HG03342 (cell line): Measurements from ENCODE around the gene KCNG3.

Source experiments
- ATAC-seq: cut with Tn5 transposase; IDR thresholded peaks from one replicate; pipeline ENCODE4 v1.9.1; 2021; ENCODE audit warnings: mild to moderate bottlenecking, moderate library complexity; ENCODE audit not compliant: unreplicated experiment

KCNG3 gene, protein sequence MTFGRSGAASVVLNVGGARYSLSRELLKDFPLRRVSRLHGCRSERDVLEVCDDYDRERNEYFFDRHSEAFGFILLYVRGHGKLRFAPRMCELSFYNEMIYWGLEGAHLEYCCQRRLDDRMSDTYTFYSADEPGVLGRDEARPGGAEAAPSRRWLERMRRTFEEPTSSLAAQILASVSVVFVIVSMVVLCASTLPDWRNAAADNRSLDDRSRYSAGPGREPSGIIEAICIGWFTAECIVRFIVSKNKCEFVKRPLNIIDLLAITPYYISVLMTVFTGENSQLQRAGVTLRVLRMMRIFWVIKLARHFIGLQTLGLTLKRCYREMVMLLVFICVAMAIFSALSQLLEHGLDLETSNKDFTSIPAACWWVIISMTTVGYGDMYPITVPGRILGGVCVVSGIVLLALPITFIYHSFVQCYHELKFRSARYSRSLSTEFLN

GRCh38 chr2:42493468-42494354 is at the start of gene KCNG3:
Gene KCNG3, minus strand, starts transcription at chr2:42493982. Its CDS starts 481 bp downstream, at chr2:42493501.
- peak; percentile 69 for ATAC-seq

DNA sequence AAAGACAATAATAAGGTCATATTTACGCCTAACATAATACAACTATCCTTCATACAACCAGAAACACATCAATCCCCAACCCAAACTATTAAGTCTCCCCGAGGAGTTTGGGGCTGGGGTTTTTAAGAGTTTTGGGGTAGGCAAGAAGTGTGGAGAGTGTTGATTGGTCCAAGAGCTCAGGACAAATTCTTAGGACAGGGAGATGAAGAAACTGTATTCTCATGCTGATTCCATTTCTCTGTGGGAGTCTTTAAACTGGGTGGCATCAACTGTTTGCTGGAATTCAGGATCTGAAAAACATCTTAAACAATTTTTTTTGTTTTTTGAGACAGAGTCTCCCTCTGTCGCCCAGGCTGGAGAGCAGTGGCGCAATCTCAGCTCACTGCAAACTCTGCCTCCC is 49.1 kb upstream of the KCNG3 start:
- ATAC-seq, result no peak

DNA sequence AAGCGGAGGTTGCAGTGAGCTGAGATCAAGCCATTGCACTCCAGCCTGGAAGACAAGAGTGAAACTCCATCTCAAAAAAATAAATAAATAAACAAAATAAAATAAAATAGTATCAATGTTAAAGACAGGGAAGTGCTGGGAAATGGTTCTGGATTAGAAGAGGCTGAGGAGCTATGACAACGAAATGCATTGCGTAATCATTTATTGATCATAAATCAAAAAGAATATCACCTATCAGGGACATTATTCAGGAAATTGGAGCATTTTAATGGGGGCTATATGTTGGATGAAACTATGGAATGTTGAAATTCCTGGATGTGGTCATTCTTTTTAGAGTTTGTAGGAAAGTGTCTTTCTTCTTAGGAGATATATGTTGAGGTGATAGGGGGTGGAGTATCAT is 43.7 kb upstream of the KCNG3 start:
- no peak for ATAC-seq

GRCh38 chr2:42532397-42532796 is 38.6 kb upstream of the KCNG3 start:
- no peak for ATAC-seq

- no peak for ATAC-seq
Observed at GRCh38 chr2:42523341-42523740, 29.6 kb upstream of the KCNG3 start.

DNA sequence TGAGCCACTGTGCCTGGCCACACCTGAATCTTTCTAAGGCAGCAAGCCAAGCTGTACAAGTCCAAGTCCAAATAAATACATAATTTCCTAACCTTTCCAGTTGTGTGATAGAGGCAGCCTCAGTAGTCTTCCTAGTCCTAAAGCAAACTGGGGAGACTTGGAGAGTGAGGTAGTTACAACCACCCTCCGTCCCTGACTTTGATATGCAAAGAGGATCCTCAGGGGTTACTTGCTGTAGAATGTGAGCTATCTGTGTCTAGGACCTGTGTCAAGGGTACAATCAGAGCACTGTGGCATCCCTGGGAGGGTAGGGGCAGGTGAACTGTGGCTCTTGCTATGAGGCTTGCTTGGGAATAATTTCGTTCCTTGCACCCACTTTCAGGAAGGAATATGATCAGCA is 28.3 kb upstream of the KCNG3 start:
- no peak for ATAC-seq

DNA sequence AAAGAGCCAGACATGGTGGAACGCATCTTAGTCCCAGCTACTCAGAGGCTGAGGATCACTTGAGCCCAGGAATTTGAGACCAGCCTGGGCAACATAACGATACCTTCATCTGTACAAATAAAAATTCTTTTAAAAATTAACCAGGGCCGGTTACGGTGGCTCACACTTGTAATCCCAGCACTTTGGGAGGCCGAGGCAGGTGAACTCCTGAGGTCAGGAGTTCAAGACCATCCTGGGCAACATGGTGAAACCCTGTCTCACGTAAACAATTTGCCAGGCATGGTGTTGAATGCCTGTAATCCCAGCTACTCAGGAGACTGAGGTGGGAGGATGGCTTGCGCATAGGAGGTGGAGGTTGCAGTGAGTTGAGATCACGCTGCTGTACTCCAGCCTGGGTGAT is 25.8 kb upstream of the KCNG3 start:
- ATAC-seq, result no peak

- ATAC-seq, result no peak
Observed at GRCh38 chr2:42516418-42516901, 22.7 kb upstream of the KCNG3 start.

- no peak for ATAC-seq
Observed at GRCh38 chr2:42513252-42513918, 19.6 kb upstream of the KCNG3 start.

DNA sequence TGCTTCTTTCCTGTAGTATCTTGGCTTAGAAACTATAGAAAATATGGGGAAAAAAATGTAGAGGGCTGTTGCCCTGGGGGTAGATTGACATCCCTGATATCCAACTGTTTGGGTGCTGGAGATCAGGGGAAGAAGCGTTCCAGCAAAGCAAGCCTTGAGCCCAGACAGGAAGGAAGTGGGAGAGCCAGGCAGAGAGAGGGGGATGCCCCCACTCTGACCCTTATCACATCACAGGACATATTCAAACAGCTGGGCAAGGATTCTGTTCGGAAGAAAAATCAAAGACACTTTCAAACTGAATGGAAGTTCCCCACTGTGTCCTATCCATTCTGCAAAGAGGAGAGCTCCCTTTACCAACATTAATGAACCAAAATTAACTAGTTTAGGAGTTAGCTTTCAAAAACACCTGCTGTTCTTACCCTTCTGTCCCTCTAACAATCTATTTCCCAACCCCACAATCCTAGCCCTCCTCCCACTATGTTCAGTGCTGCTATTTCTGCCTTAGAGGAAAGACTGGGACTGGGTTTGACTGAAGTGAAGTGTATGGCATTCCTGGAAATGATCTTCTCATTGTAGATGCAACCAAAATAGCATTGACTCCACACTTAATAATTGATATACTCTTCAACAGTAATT is 16.9 kb upstream of the KCNG3 start:
- ATAC-seq, result no peak

- ATAC-seq, result no peak
Observed at GRCh38 chr2:42510191-42510590, 16.4 kb upstream of the KCNG3 start.

GRCh38 chr2:42504364-42505230 is 10.8 kb upstream of the KCNG3 start:
- no peak for ATAC-seq

DNA sequence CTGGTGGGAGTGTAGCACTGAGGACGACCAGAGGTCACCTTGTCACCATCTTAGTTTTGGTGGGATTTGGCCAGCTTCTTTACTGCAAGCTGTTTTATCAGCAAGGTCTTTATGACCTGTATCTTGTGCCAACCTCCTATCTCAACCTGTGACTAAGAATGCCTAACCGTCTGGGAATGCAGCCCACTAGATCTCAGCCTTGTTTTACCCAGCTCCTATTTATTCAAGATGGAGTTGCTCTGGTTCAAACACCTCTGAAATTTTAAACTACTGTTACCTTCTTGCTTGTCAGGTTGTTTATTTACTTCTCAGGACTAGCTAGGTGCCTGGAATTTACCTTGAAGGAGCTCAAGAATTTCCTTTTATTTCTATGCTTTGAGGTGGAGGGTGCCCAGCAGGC is 9.5 kb upstream of the KCNG3 start:
- ATAC-seq, result no peak

- ATAC-seq, result no peak
Observed at GRCh38 chr2:42498497-42498896, 4.7 kb upstream of the KCNG3 start.

GRCh38 chr2:42495611-42496010 is 1.8 kb upstream of the KCNG3 start:
- ATAC-seq, result no peak

DNA sequence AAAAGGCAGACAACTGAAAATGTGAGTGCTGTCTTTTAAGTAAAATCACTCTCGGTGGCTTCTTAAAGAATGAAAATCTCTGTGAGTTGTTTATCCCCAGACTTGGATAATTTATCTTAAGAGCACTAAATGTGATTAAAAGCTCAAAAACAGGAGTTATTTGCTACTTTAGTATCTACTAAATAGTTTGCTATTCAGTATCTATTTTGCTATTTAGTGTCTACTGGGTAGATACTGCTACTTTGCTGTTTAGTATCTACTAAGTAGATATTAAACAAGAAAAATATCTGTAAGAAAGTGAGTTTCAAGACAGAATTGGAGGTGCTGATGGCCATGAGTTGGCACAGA is 1.4 kb upstream of the KCNG3 start:
- no peak for ATAC-seq

GRCh38 chr2:42494355-42495233 is 812 bp upstream of the KCNG3 start:
- ATAC-seq, result peak; percentile 64

DNA sequence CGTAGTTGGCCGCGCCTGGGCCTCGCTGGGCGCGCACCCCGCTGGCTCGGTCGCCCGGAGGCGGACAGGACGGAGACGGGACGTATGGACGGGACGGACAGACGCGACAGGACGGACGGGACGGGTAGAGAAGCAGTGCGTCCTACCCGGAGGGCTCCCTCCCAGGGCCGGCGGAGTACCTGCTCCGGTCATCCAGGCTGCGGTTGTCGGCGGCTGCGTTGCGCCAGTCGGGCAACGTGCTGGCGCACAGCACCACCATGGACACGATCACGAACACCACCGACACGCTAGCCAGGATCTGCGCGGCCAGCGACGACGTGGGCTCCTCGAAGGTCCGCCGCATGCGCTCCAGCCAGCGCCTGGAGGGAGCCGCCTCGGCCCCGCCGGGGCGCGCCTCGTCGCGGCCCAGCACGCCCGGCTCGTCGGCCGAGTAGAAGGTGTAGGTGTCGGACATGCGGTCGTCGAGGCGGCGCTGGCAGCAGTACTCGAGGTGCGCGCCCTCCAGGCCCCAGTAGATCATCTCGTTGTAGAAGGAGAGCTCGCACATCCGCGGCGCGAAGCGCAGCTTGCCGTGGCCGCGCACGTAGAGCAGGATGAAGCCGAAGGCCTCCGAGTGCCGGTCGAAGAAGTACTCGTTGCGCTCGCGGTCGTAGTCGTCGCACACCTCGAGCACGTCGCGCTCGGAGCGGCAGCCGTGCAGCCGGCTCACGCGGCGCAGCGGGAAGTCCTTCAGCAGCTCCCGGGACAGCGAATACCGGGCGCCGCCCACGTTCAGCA is 903 bp downstream of the KCNG3 start:
- ATAC-seq, result no peak
